ENCODE measurements around the gene MLLT10. TPM values are rescaled to one million over a fixed set of nuclear protein-coding genes. Genes with fewer than 3 reads are reported as not detected.

Gene MLLT10
- total RNA-seq, 1 experiment from 2014 or later = 60.1 TPM

DNA sequence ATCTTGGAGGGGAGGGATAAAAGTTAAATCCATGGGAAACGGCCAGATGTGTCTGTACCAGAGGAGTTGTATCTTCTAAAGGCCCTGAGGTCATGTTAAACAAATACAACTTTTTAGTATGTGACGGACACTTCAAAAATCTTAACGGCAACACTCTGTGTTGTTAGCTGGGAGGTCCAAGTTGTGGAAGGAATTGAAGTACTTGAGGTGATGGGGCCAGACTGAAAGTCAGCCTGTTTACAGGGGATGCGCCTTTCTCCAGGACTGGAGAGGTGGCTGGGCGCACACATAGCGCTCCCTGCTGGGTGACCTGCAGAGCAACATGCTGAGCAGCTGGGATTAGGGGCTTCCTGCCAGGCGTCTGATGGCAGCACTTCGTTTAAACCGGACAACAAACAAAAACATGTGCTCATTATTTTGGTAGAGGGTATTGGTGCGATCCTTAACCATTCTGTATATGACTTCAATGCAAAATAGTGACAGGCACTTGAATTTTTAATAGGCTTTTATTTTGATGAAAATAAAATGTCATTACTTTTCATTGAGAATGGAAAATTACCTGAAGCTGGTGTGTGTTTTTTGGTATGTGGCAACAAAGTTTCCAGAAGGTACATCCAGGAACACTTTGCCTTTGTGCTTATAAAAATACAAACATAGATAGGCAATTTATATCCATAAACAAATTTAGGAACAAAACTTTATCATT is 198.2 kb downstream of the MLLT10 start (continued):
- no peak for TF ChIP-seq CREM (CRISPR knock-in tag; IDR thresholded peaks at IDR 0.05)
- TF ChIP-seq RORB (CRISPR knock-in tag; IDR thresholded peaks at IDR 0.05) = no peak
- no peak for TF ChIP-seq NR2C2 (CRISPR knock-in tag; IDR thresholded peaks at IDR 0.05)
- TF ChIP-seq ZNF138 (CRISPR knock-in tag; conservative IDR thresholded peaks at IDR 0.05) = no peak
- TF ChIP-seq, protein P1, sequence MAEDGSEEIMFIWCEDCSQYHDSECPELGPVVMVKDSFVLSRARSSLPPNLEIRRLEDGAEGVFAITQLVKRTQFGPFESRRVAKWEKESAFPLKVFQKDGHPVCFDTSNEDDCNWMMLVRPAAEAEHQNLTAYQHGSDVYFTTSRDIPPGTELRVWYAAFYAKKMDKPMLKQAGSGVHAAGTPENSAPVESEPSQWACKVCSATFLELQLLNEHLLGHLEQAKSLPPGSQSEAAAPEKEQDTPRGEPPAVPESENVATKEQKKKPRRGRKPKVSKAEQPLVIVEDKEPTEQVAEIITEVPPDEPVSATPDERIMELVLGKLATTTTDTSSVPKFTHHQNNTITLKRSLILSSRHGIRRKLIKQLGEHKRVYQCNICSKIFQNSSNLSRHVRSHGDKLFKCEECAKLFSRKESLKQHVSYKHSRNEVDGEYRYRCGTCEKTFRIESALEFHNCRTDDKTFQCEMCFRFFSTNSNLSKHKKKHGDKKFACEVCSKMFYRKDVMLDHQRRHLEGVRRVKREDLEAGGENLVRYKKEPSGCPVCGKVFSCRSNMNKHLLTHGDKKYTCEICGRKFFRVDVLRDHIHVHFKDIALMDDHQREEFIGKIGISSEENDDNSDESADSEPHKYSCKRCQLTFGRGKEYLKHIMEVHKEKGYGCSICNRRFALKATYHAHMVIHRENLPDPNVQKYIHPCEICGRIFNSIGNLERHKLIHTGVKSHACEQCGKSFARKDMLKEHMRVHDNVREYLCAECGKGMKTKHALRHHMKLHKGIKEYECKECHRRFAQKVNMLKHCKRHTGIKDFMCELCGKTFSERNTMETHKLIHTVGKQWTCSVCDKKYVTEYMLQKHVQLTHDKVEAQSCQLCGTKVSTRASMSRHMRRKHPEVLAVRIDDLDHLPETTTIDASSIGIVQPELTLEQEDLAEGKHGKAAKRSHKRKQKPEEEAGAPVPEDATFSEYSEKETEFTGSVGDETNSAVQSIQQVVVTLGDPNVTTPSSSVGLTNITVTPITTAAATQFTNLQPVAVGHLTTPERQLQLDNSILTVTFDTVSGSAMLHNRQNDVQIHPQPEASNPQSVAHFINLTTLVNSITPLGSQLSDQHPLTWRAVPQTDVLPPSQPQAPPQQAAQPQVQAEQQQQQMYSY (CRISPR knock-in tag; IDR thresholded peaks at IDR 0.05) = no peak
- TF ChIP-seq TEAD4 (CRISPR knock-in tag; IDR thresholded peaks at IDR 0.05) = no peak
- TF ChIP-seq JUN (CRISPR knock-in tag; IDR thresholded peaks at IDR 0.05) = no peak
- TF ChIP-seq NFYB (CRISPR knock-in tag; conservative IDR thresholded peaks at IDR 0.05; ENCODE audit: low read depth) = no peak
- no peak for TF ChIP-seq RELA (CRISPR knock-in tag; IDR thresholded peaks at IDR 0.05; ENCODE audit: borderline replicate concordance)
- no peak for TF ChIP-seq PREB (CRISPR knock-in tag; IDR thresholded peaks at IDR 0.05; ENCODE audit: borderline replicate concordance)
- peak; percentile 81; the same call in 1 of the 2 replicates for TF ChIP-seq ETV6 (CRISPR knock-in tag; IDR thresholded peaks at IDR 0.05)
- no peak for TF ChIP-seq AFF4 (CRISPR knock-in tag; IDR thresholded peaks at IDR 0.05; ENCODE audit: borderline replicate concordance)
- no peak for TF ChIP-seq CBFB (CRISPR knock-in tag; IDR thresholded peaks at IDR 0.05; ENCODE audit: low read depth)
- TF ChIP-seq, protein P2, sequence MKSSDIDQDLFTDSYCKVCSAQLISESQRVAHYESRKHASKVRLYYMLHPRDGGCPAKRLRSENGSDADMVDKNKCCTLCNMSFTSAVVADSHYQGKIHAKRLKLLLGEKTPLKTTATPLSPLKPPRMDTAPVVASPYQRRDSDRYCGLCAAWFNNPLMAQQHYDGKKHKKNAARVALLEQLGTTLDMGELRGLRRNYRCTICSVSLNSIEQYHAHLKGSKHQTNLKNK (CRISPR knock-in tag; IDR thresholded peaks at IDR 0.05) = no peak
- TF ChIP-seq, protein P3, sequence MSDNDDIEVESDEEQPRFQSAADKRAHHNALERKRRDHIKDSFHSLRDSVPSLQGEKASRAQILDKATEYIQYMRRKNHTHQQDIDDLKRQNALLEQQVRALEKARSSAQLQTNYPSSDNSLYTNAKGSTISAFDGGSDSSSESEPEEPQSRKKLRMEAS (CRISPR knock-in tag; IDR thresholded peaks at IDR 0.05) = no peak
- TF ChIP-seq ZNF232 (CRISPR knock-in tag; IDR thresholded peaks at IDR 0.05) = no peak
- TF ChIP-seq HMGXB4 (CRISPR knock-in tag; IDR thresholded peaks at IDR 0.05) = no peak
- TF ChIP-seq FOXP4 (CRISPR knock-in tag; IDR thresholded peaks at IDR 0.05) = peak; percentile 84; the same call in 1 of the 2 replicates
- TF ChIP-seq JAZF1 (CRISPR knock-in tag; IDR thresholded peaks at IDR 0.05) = no peak
- TF ChIP-seq ZNF121 (CRISPR knock-in tag; IDR thresholded peaks at IDR 0.05) = no peak
- TF ChIP-seq ATF2 (CRISPR knock-in tag; IDR thresholded peaks at IDR 0.05; ENCODE audit: borderline replicate concordance, low read depth) = no peak
- TF ChIP-seq ZBTB21 (CRISPR knock-in tag; IDR thresholded peaks at IDR 0.05; ENCODE audit: borderline replicate concordance) = no peak
- TF ChIP-seq SMAD4 (CRISPR knock-in tag; IDR thresholded peaks at IDR 0.05) = no peak

Measured in WTC11 (cell line).